Prostate gland (tissue), 2 donors: ENCODE results near the gene STK24. TPM values are rescaled to one million over a fixed set of nuclear protein-coding genes. Genes with fewer than 3 reads are reported as not detected.
A peak's percentile ranks its signal among the peaks of the same experiment; 100 is the strongest.

Experiments used
- DNase-seq: peaks from one replicate; pipeline ENCODE4 v3.0.0-alpha.2; 2019; ENCODE audit warnings: low spot score
- H3K27ac ChIP-seq, 2 donors: fragments of 200-600 bp; sonication (generic); 2 replicates each; pipeline ENCODE4 v1.5.1; 2017 to 2019
- H3K27me3 ChIP-seq: fragments of 200-600 bp; sonication (generic); replicated peaks from 2 replicates; pipeline ENCODE4 v1.5.1; 2019; ENCODE audit not compliant: insufficient read depth
- H3K36me3 ChIP-seq, 2 donors: fragments of 200-600 bp; sonication (generic); 1 replicate in 1 of 2; 2 replicates in 1 of 2; pipeline versions ENCODE4 v1.5.1 to v1.8.1; 2017 to 2019
- H3K4me1 ChIP-seq: fragments of 200-600 bp; sonication (generic); replicated peaks from 2 replicates; pipeline ENCODE4 v1.5.1; 2019
- H3K4me3 ChIP-seq, 2 donors: fragments of 200-600 bp; sonication (generic); 2 replicates each; pipeline ENCODE4 v1.5.1; 2017 to 2019
- H3K9me3 ChIP-seq: fragments of 200-600 bp; sonication (generic); 2 replicates; pipeline ENCODE4 v1.5.1; 2017
- POLR2A ChIP-seq: fragments of 450-650 bp; IDR thresholded peaks from one replicate; pipeline ENCODE4 v1.6.1; 2016; ENCODE audit warnings: antibody characterized with exemption, mild to moderate bottlenecking
- POLR2AphosphoS5 ChIP-seq: sonication (generic); formaldehyde crosslinking; IDR thresholded peaks from one replicate; pipeline ENCODE4 v1.6.1; 2017; ENCODE audit warnings: antibody characterized with exemption
- WGBS: methylation state at CpG from one replicate; pipeline ENCODE4 v1.1.5; 2018; 5-methylcytosine and 5-hydroxymethylcytosine counted together
- intact Hi-C: fragments of 100-400 bp; cut with DNase I; formaldehyde crosslinking; loops from one replicate; pipeline ENCODE4 v1.14.2; 2022
- total RNA-seq, 2 donors: library from RNA; depleted of rRNA; stranded (reverse); fragments of >200 nt; gene quantifications; one replicate each; pipeline ENCODE4 v1.1.0, GENCODE V29; 2016
- TF ChIP-seq, protein P1 (sequence below), 4 experiments: fragments of 200-600 bp in 2 of 4; fragments of 450-650 bp in 2 of 4; sonication (generic) in 2 of 4; IDR thresholded peaks; 1 replicate in 3 of 4; 2 replicates in 1 of 4; pipeline ENCODE4 v1.5.1; 2016 to 2019; ENCODE audit warnings: antibody characterized with exemption in 4 of 4, mild to moderate bottlenecking in 2 of 4, moderate library complexity in 2 of 4

STK24 gene
- total RNA-seq, 2 donors from 2014 or later, result 80.5 to 187 TPM

GRCh38 chr13:98449273-98449672 is 127.6 kb downstream of the STK24 start:
- Histone ChIP-seq H3K4me3 (no peak overlapping the region), H3K9me3 (no peaks in the 10 kb centered on the region), H3K4me1 (peaks cover 16% of the 10 kb centered on the region), H3K36me3 (no peaks in the 10 kb centered on the region), H3K27me3 (no peaks in the 10 kb centered on the region), H3K27ac (peak overlapping the region; percentile 66 to 70)
- no peak for DNase-seq
- intact Hi-C loops, result loop anchor here (5.0 to 10.0 kb wide), 4 partner anchors 128 to 594 kb away; partner anchors contain the start of gene STK24
- TF ChIP-seq POLR2AphosphoS5 (no peak), POLR2A (no peak)
- 72% methylated on average over 16 of the region's 16 CpGs for WGBS

DNA sequence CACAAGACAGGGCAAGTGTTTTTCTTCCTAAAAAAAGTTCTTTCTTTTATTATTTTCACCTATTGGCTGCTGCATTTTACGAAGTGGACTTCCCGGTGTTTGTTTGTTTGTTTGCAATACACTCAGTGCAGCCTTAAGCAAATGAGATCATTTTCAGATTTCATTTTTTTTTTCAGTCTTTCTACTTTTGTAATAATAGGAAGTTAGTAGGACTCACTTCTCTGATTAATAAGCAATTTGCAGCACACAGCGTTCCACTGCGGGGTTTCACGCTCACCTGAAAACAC is 128.3 kb downstream of the STK24 start:
- DNase-seq, result no peak
- Histone ChIP-seq H3K4me1 (peaks cover 16% of the 10 kb centered on the region), H3K4me3 (no peak overlapping the region), H3K27ac (peak overlapping the region in 1 of 2 donors; percentile 4), H3K36me3 (no peaks in the 10 kb centered on the region), H3K27me3 (no peaks in the 10 kb centered on the region), H3K9me3 (no peaks in the 10 kb centered on the region)
- WGBS, result 78% methylated on average over 5 of the region's 5 CpGs
- no peak for TF ChIP-seq POLR2A
- TF ChIP-seq POLR2AphosphoS5, result no peak
- TF ChIP-seq, protein P1, sequence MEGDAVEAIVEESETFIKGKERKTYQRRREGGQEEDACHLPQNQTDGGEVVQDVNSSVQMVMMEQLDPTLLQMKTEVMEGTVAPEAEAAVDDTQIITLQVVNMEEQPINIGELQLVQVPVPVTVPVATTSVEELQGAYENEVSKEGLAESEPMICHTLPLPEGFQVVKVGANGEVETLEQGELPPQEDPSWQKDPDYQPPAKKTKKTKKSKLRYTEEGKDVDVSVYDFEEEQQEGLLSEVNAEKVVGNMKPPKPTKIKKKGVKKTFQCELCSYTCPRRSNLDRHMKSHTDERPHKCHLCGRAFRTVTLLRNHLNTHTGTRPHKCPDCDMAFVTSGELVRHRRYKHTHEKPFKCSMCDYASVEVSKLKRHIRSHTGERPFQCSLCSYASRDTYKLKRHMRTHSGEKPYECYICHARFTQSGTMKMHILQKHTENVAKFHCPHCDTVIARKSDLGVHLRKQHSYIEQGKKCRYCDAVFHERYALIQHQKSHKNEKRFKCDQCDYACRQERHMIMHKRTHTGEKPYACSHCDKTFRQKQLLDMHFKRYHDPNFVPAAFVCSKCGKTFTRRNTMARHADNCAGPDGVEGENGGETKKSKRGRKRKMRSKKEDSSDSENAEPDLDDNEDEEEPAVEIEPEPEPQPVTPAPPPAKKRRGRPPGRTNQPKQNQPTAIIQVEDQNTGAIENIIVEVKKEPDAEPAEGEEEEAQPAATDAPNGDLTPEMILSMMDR (IDR thresholded peaks at IDR 0.05), result no peak
- intact Hi-C loops, result loop anchor here (5.0 to 10.0 kb wide), 4 partner anchors 129 to 594 kb away; partner anchors contain the start of gene STK24

GRCh38 chr13:98447881-98448641 is 128.8 kb downstream of the STK24 start:
- Histone ChIP-seq H3K4me1 (peaks cover 16% of the 10 kb centered on the region), H3K9me3 (no peaks in the 10 kb centered on the region), H3K36me3 (no peaks in the 10 kb centered on the region), H3K27ac (peak overlapping the region in 1 of 2 donors; percentile 4), H3K4me3 (no peak overlapping the region), H3K27me3 (no peaks in the 10 kb centered on the region)
- intact Hi-C loops, result loop anchor here (2.0 to 10.0 kb wide), 5 partner anchors 129 to 593 kb away; partner anchors contain the start of gene STK24
- peak; percentile 72 for DNase-seq
- TF ChIP-seq POLR2AphosphoS5 (peak; percentile 25), POLR2A (no peak)
- TF ChIP-seq, protein P1 (IDR thresholded peaks at IDR 0.05), result peak; percentile 32 to 62 (median 58)
- 57% methylated on average over 28 of the region's 28 CpGs for WGBS

GRCh38 chr13:98447130-98447529 is 129.8 kb downstream of the STK24 start:
- Histone ChIP-seq H3K36me3 (peaks cover 0 to 8% of the 10 kb centered on the region in 2 donors), H3K27me3 (no peaks in the 10 kb centered on the region), H3K4me1 (peaks cover 16% of the 10 kb centered on the region), H3K9me3 (no peaks in the 10 kb centered on the region), H3K4me3 (no peak overlapping the region), H3K27ac (no peak overlapping the region)
- DNase-seq, result no peak
- WGBS, result 96% methylated on average over 5 of the region's 5 CpGs
- intact Hi-C loops, result loop anchor here (2.0 to 10.0 kb wide), 5 partner anchors 130 to 592 kb away; partner anchors contain the start of gene STK24
- no peak for TF ChIP-seq POLR2AphosphoS5
- no peak for TF ChIP-seq POLR2A
- TF ChIP-seq, protein P1 (IDR thresholded peaks at IDR 0.05), result no peak

DNA sequence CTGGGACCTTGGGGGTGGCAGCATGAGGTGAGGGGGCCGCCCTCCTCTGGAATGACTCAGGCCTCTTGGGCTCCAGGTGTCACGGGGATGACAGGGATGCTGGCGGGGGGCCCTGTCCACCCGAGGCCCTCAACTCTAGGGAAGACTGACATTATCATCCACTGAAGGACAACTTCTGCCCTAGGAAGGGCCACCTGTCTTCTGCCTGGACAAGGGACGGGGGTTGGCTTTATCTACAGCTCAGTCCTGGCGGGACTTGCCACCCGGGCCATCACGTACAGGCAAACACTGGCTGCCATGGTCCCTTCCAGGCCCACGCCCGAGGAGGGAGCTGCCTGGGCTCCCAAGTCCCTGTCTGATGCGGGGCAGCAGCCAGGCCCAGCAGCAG is 130.7 kb downstream of the STK24 start:
- no peak for DNase-seq
- no peaks in the 10 kb centered on the region for H3K27me3 ChIP-seq
- intact Hi-C loops, result loop anchor here (2.0 to 10.0 kb wide), 5 partner anchors 131 to 591 kb away; partner anchors contain the start of gene STK24
- no peak overlapping the region for H3K4me3 ChIP-seq
- WGBS, result 84% methylated on average over 11 of the region's 11 CpGs
- no peaks in the 10 kb centered on the region for H3K9me3 ChIP-seq
- TF ChIP-seq, protein P1 (IDR thresholded peaks at IDR 0.05), result no peak
- TF ChIP-seq POLR2AphosphoS5, result no peak
- no peak for TF ChIP-seq POLR2A
- peaks cover 10% of the 10 kb centered on the region for H3K4me1 ChIP-seq
- H3K36me3 ChIP-seq, result peaks cover 0 to 16% of the 10 kb centered on the region in 2 donors
- H3K27ac ChIP-seq, result peak overlapping the region in 1 of 2 donors; percentile 50
